Fibroblast of skin of right biceps (primary cell): ENCODE data around the gene IFI27L1.

Experiments
- DNase-seq: peaks from one replicate; pipeline ENCODE4 v3.0.0-alpha.2; 2013

IFI27L1 gene

GRCh38 chr14:94080621-94081385 is at the start of gene IFI27L1, which contains the start of gene DDX24:
Gene IFI27L1 (plus strand): TSS chr14:94081310. CDS start chr14:94096938, 15,628 bp downstream.
Gene DDX24 (minus strand): TSS chr14:94081202. CDS start chr14:94079742, 1,460 bp downstream.
- peak; percentile 92 for DNase-seq

- DNase-seq: no peak
These were observed 49.2 kb upstream of the IFI27L1 start for GRCh38 chr14:94031883-94032279.

- no peak for DNase-seq
These were observed 46.2 kb upstream of the IFI27L1 start for GRCh38 chr14:94034886-94035285.

GRCh38 chr14:94036313-94037167 is 44.6 kb upstream of the IFI27L1 start:
- DNase-seq: peak; percentile 65

GRCh38 chr14:94037954-94038353 is 43.2 kb upstream of the IFI27L1 start:
- DNase-seq: no peak

- no peak for DNase-seq
These were observed 42.6 kb upstream of the IFI27L1 start for GRCh38 chr14:94038510-94038909.

- no peak for DNase-seq
These were observed 42.0 kb upstream of the IFI27L1 start for GRCh38 chr14:94038921-94039629.

- DNase-seq: no peak
These were observed 40.9 kb upstream of the IFI27L1 start for GRCh38 chr14:94040247-94040646.

- DNase-seq: no peak
These were observed 40.3 kb upstream of the IFI27L1 start for GRCh38 chr14:94040796-94041195.

GRCh38 chr14:94041551-94042346 is 39.4 kb upstream of the IFI27L1 start:
- DNase-seq: peak; percentile 11

- no peak for DNase-seq
These were observed 38.5 kb upstream of the IFI27L1 start for GRCh38 chr14:94042433-94043091.

GRCh38 chr14:94043111-94043755 is 37.9 kb upstream of the IFI27L1 start:
- no peak for DNase-seq

GRCh38 chr14:94043756-94044475 is 37.2 kb upstream of the IFI27L1 start:
- DNase-seq: no peak

- no peak for DNase-seq
These were observed 36.5 kb upstream of the IFI27L1 start for GRCh38 chr14:94044476-94045091.

- no peak for DNase-seq
These were observed 36.0 kb upstream of the IFI27L1 start for GRCh38 chr14:94045101-94045500.

GRCh38 chr14:94045563-94046345 is 35.4 kb upstream of the IFI27L1 start:
- no peak for DNase-seq

- no peak for DNase-seq
These were observed 34.3 kb upstream of the IFI27L1 start for GRCh38 chr14:94046696-94047250.

- no peak for DNase-seq
These were observed 33.5 kb upstream of the IFI27L1 start for GRCh38 chr14:94047581-94047980.
